PC-9 (cell line): ENCODE measurements around the gene ROBO1. TPM values are rescaled to one million over a fixed set of nuclear protein-coding genes. Genes with fewer than 3 reads are reported as not detected.

Experiments used
- BruUV-seq: library from RNA; stranded (reverse); fragments of 400-500 nt; replicated peaks from 2 replicates; lab custom pipeline; 2021; lab: Mats Ljungman, UMichigan
- CTCF ChIA-PET: fragments of 300-600 bp; sonication (Branson Sonifier 250); formaldehyde crosslinking; loops from one replicate; lab custom pipeline; 2022; ENCODE audit warnings: antibody characterized with exemption; lab: Charles Lee
- POLR2A ChIA-PET: fragments of 300-600 bp; sonication (Branson Sonifier 250); formaldehyde crosslinking; loops from one replicate; lab custom pipeline; 2022; ENCODE audit warnings: antibody characterized with exemption; ENCODE audit not compliant: unreplicated experiment; lab: Charles Lee
- DNase-seq, 2 experiments: peaks; one replicate each; pipeline versions ENCODE4 v3.0.0 to v3.0.0-alpha.2; 2015 to 2022; ENCODE audit warnings: mixed read lengths in 1 of 2
- H2AFZ ChIP-seq: fragments of 200-600 bp; sonication (generic); 2 replicates; pipeline ENCODE4 v1.8.1; 2017; ENCODE audit warnings: antibody characterized with exemption
- H3F3A ChIP-seq: fragments of 200-600 bp; sonication (generic); 2 replicates; pipeline ENCODE4 v1.8.1; 2017; ENCODE audit warnings: antibody characterized with exemption, mild to moderate bottlenecking, low read depth; ENCODE audit not compliant: insufficient read depth
- H3K27ac ChIP-seq: fragments of 200-600 bp; sonication (generic); 2 replicates; pipeline ENCODE4 v1.6.1; 2016; ENCODE audit warnings: mixed run types
- H3K27me3 ChIP-seq: fragments of 200-600 bp; sonication (generic); 2 replicates; pipeline ENCODE4 v1.6.1; 2016; ENCODE audit warnings: low read depth, mixed run types; ENCODE audit not compliant: insufficient read depth
- H3K36me3 ChIP-seq: fragments of 200-600 bp; sonication (generic); 2 replicates; pipeline ENCODE4 v1.6.1; 2016; ENCODE audit warnings: low read depth, mixed run types
- H3K4me1 ChIP-seq: fragments of 200-600 bp; sonication (generic); replicated peaks from 2 replicates; pipeline ENCODE4 v1.6.1; 2016; ENCODE audit warnings: mixed run types; ENCODE audit not compliant: insufficient read depth
- H3K4me2 ChIP-seq: fragments of 200-600 bp; sonication (generic); 2 replicates; pipeline ENCODE4 v1.6.1; 2017; ENCODE audit warnings: mixed run types
- H3K4me3 ChIP-seq: fragments of 200-600 bp; sonication (generic); 2 replicates; pipeline ENCODE4 v1.6.1; 2016; ENCODE audit warnings: mixed run types
- H3K79me2 ChIP-seq: fragments of 200-600 bp; sonication (generic); 2 replicates; pipeline ENCODE4 v1.6.1; 2017; ENCODE audit warnings: low read depth, mixed run types
- H3K9me2 ChIP-seq: fragments of 200-600 bp; sonication (generic); 2 replicates; pipeline ENCODE4 v1.8.1; 2017; ENCODE audit warnings: mild to moderate bottlenecking; ENCODE audit not compliant: insufficient read depth
- H3K9me3 ChIP-seq: fragments of 200-600 bp; sonication (generic); 2 replicates; pipeline ENCODE4 v1.8.1; 2016; ENCODE audit warnings: low read depth; ENCODE audit not compliant: insufficient read depth
- H4K20me1 ChIP-seq: fragments of 200-600 bp; sonication (generic); 2 replicates; pipeline ENCODE4 v1.8.1; 2017; ENCODE audit not compliant: insufficient read depth
- EZH2 ChIP-seq: fragments of 200-600 bp; sonication (generic); IDR thresholded peaks from 2 replicates; pipeline ENCODE4 v1.8.0; 2017; ENCODE audit warnings: antibody characterized with exemption, low read depth
- intact Hi-C: fragments of 100-400 bp; cut with micrococcal nuclease; formaldehyde crosslinking; loops from one replicate; pipeline ENCODE4 v1.10.0; 2022; ENCODE audit not compliant: unreplicated experiment
- total RNA-seq: library from RNA; stranded (reverse); gene quantifications from 2 replicates; pipeline ENCODE4 v1.2.3, GENCODE V29; 2021
- TF ChIP-seq, protein P1 (sequence below): fragments of 200-600 bp; sonication (generic); conservative IDR thresholded peaks from 2 replicates; pipeline ENCODE4 v1.6.1; 2017; ENCODE audit warnings: mixed run types, antibody characterized with exemption, mild to moderate bottlenecking, moderate library complexity

The ROBO1 gene
- total RNA-seq, 1 experiment from 2014 or later = 17.5 TPM

DNA sequence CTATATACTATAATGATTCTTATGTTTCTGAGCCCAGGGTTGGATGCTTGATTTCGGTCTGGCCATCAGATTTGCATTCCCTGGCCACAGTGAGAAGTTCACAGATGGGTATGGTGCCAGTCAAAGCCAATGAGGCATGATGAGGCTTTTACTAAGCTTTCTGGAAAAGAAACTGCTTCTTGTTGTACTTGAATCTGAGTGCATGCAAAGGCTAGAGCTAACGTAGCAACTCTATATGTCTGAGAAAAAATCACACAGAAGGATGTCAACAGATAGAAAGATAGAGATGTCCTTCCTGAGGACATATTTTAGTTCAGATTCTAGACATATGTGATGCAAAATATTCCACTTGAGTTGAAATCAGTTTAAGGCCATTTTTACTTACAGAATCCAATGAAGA, 608.1 kb downstream of the ROBO1 start:
- POLR2A ChIA-PET = no interaction called here
- H4K20me1 ChIP-seq = no peaks in the 10 kb centered on the region
- H3K9me2 ChIP-seq = no peaks in the 10 kb centered on the region
- intact Hi-C loops = no loop called here
- CTCF ChIA-PET = no interaction called here
- H3F3A ChIP-seq = no peaks in the 10 kb centered on the region
- no TSS peak for BruUV-seq
- no peaks in the 10 kb centered on the region for H3K9me3 ChIP-seq
- H3K4me1 ChIP-seq = no peaks in the 10 kb centered on the region
- no peak overlapping the region for H3K4me2 ChIP-seq
- TF ChIP-seq, protein P1, sequence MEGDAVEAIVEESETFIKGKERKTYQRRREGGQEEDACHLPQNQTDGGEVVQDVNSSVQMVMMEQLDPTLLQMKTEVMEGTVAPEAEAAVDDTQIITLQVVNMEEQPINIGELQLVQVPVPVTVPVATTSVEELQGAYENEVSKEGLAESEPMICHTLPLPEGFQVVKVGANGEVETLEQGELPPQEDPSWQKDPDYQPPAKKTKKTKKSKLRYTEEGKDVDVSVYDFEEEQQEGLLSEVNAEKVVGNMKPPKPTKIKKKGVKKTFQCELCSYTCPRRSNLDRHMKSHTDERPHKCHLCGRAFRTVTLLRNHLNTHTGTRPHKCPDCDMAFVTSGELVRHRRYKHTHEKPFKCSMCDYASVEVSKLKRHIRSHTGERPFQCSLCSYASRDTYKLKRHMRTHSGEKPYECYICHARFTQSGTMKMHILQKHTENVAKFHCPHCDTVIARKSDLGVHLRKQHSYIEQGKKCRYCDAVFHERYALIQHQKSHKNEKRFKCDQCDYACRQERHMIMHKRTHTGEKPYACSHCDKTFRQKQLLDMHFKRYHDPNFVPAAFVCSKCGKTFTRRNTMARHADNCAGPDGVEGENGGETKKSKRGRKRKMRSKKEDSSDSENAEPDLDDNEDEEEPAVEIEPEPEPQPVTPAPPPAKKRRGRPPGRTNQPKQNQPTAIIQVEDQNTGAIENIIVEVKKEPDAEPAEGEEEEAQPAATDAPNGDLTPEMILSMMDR = no peak
- no peak for TF ChIP-seq EZH2
- H3K4me3 ChIP-seq = no peak overlapping the region
- no peak overlapping the region for H2AFZ ChIP-seq
- no peaks in the 10 kb centered on the region for H3K27me3 ChIP-seq
- no peaks in the 10 kb centered on the region for H3K79me2 ChIP-seq
- DNase-seq = no peak
- H3K27ac ChIP-seq = no peak overlapping the region
- no peaks in the 10 kb centered on the region for H3K36me3 ChIP-seq

DNA sequence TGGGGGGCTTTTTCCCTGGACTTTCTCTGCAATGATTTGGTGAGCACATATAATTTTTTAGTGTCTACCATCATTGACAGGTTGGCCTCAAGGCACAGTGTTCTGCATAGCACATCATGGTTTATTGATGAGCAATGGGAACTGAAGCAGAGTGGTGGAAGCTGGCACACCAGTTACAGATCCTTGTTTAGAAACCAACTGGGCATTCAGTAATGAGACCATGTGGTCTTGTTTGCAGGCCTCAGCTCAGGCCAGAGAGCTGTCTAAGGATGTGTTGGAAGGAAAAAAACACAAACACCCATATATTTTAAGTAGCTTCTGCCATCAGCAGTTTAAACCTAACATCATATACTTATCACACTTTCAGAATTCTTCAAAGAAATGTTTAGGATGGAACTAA, 610.6 kb downstream of the ROBO1 start:
- no TSS peak for BruUV-seq

DNA sequence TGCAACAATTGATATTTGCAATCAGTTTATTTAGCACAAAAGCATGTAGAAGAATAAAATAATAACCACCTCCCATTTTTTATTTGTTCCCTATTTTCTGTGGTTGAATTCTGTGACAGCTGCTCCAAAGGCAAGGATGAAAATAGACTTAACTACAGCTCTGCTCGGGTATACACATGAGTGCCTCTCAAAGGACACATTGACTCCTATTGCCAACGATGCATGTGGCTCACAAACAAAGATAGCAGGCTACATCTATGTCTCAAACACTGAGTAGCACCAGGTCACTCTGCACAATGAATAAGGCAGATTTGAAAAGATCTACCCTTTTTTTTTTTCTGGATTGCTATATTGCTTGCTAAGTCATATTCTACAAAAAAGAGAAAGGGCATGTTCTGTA, 612.9 kb downstream of the ROBO1 start:
- Histone ChIP-seq H3K27me3 (no peaks in the 10 kb centered on the region), H3K4me1 (no peaks in the 10 kb centered on the region), H3K4me2 (no peak overlapping the region), H3K9me3 (no peaks in the 10 kb centered on the region), H3K9me2 (no peaks in the 10 kb centered on the region), H3K27ac (no peak overlapping the region), H3K36me3 (no peaks in the 10 kb centered on the region), H3F3A (no peaks in the 10 kb centered on the region), H4K20me1 (no peaks in the 10 kb centered on the region), H3K79me2 (no peaks in the 10 kb centered on the region), H2AFZ (no peak overlapping the region), H3K4me3 (no peak overlapping the region)
- ChIA-PET POLR2A (no interaction called here), CTCF (no interaction called here)
- no TSS peak for BruUV-seq
- intact Hi-C loops = no loop called here
- TF ChIP-seq, protein P1 = no peak
- no peak for TF ChIP-seq EZH2
- no peak for DNase-seq

More for the DNA sequence above, 610.6 kb downstream of the ROBO1 start:
- DNase-seq = no peak
- Histone ChIP-seq H3K27me3 (no peaks in the 10 kb centered on the region), H3F3A (no peaks in the 10 kb centered on the region), H3K79me2 (no peaks in the 10 kb centered on the region), H3K4me2 (no peak overlapping the region), H4K20me1 (no peaks in the 10 kb centered on the region), H3K27ac (no peak overlapping the region), H3K9me2 (no peaks in the 10 kb centered on the region), H2AFZ (no peak overlapping the region), H3K36me3 (no peaks in the 10 kb centered on the region), H3K4me3 (no peak overlapping the region), H3K9me3 (no peaks in the 10 kb centered on the region), H3K4me1 (no peaks in the 10 kb centered on the region)
- CTCF ChIA-PET = no interaction called here
- TF ChIP-seq EZH2 = no peak
- TF ChIP-seq, protein P1 = no peak
- POLR2A ChIA-PET = no interaction called here
- intact Hi-C loops = no loop called here
